Activated CD8-positive, alpha-beta memory T cell treated with anti-CD3 and anti-CD28 coated beads, Interleukin-2, amount 50 U/mL, for 48 hours (primary cell): ENCODE measurements around the gene FFAR3.

ENCODE experiments used
- DNase-seq: peaks from one replicate; pipeline ENCODE4 v3.0.0-alpha.2; 2020

FFAR3 gene

GRCh38 chr19:35331551-35332214, 26.6 kb upstream of the FFAR3 start:
- no peak for DNase-seq

GRCh38 chr19:35332817-35333216, 25.4 kb upstream of the FFAR3 start:
- no peak for DNase-seq

GRCh38 chr19:35334144-35334753, 24.0 kb upstream of the FFAR3 start:
- no peak for DNase-seq

- no peak for DNase-seq
These were observed 21.9 kb upstream of the FFAR3 start for GRCh38 chr19:35336166-35336955.

- DNase-seq = no peak
These were observed 20.9 kb upstream of the FFAR3 start for GRCh38 chr19:35337097-35337983.

GRCh38 chr19:35337984-35338296, 20.3 kb upstream of the FFAR3 start:
- DNase-seq = no peak

GRCh38 chr19:35340431-35340830, 17.8 kb upstream of the FFAR3 start:
- DNase-seq = no peak

GRCh38 chr19:35341006-35341405, 17.3 kb upstream of the FFAR3 start:
- no peak for DNase-seq

GRCh38 chr19:35341565-35342225, 16.6 kb upstream of the FFAR3 start:
- no peak for DNase-seq

- no peak for DNase-seq
These were observed 15.8 kb upstream of the FFAR3 start for GRCh38 chr19:35342430-35342829.

- peak; percentile 49 for DNase-seq
These were observed 13.7 kb upstream of the FFAR3 start for GRCh38 chr19:35344511-35345031.

GRCh38 chr19:35345671-35346111, 12.6 kb upstream of the FFAR3 start:
- no peak for DNase-seq

- DNase-seq = peak; percentile 86
These were observed 11.8 kb upstream of the FFAR3 start for GRCh38 chr19:35346193-35347052.

GRCh38 chr19:35347171-35347929, 10.9 kb upstream of the FFAR3 start, which contains the start of gene FFAR1:
Gene FFAR1 (plus strand): TSS chr19:35347902. CDS start chr19:35351552, 3,650 bp downstream.
- peak; percentile 84 for DNase-seq

- no peak for DNase-seq
These were observed 10.3 kb upstream of the FFAR3 start for GRCh38 chr19:35347930-35348298.

- peak; percentile 53 for DNase-seq
These were observed 9.2 kb upstream of the FFAR3 start for GRCh38 chr19:35348911-35349611.

GRCh38 chr19:35349614-35350521, 8.4 kb upstream of the FFAR3 start:
- peak; percentile 55 for DNase-seq

GRCh38 chr19:35350591-35350990, 7.7 kb upstream of the FFAR3 start:
- DNase-seq = peak; percentile 52
